ENCODE data around the gene TBC1D3L.
"Not testable (repeated sequence)": the region's sequence is repeated elsewhere in the genome, so short reads cannot be mapped to it uniquely, and the experiment has no call there.

The TBC1D3L gene

GRCh38 chr17:37988960-37989359, at the start of gene TBC1D3L:
Gene TBC1D3L (minus strand): TSS chr17:37989060. CDS start chr17:37987520, 1,540 bp downstream.
- not testable (repeated sequence) for DNase-seq

- DNase-seq = not testable (repeated sequence)
These were observed 14.8 kb upstream of the TBC1D3L start, which contains the start of gene TBC1D3D for GRCh38 chr17:38003676-38004075. Gene TBC1D3D (plus strand): TSS chr17:38003976. CDS start chr17:38005561, 1,585 bp downstream.

All from stimulated activated CD4-positive, alpha-beta T cell treated with anti-CD3 and anti-CD28 coated beads, Interleukin-1b, Interleukin-23, amount 100 ng/mL, for 48 hours (primary cell).